ENCODE data around the gene C10orf53. TPM values are rescaled to one million over a fixed set of nuclear protein-coding genes. Genes with fewer than 3 reads are reported as not detected.

C10orf53 gene
- total and polyA plus RNA-seq, 10 of the 15 experiments (the other 5 are each of a cell fraction or from before 2014, with no cell fraction given) = not detected

DNA sequence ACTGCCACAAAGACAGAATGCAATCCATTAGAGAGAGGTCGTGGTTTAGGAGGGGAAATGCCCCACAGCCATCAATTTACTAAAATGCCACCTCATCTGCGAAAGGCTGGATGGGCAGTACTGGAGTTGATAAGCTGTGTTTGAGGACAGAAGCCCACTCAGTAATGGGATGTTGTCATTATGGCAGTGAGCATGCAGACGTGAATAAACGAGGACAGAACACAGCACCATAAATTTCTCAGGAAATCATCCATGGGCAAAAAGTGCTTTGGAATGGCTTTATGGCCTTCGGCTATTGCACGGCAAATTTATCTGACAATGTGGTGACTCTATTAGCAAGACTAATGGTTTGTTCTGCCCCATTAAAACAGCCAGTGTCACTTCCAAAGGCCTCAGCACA is 15.9 kb upstream of the C10orf53 start:
- Histone ChIP-seq H3K4me3 (no peak overlapping the region), H3K9ac (ENCODE audit: control insufficient read depth, insufficient read depth, low read length) (no peak overlapping the region), H3K79me2 (ENCODE audit: control insufficient read depth, insufficient read depth, low read length) (no peaks in the 10 kb centered on the region), H2AFZ (ENCODE audit: control insufficient read depth, low read depth, low read length) (no peak overlapping the region), H3K4me1 (ENCODE audit: control insufficient read depth, insufficient read depth, low read length) (no peaks in the 10 kb centered on the region), H3K9me3 (replicated peaks; ENCODE audit: control insufficient read depth, insufficient read depth, low read length) (no peaks in the 10 kb centered on the region), H3K27me3 (replicated peaks in 1 of 2; ENCODE audit: control insufficient read depth in 2 of 2, insufficient read depth in 2 of 2, low read length in 1 of 2) (peaks cover 0 to 1% of the 10 kb centered on the region in 2 experiments; a peak in 2 of 4 replicates), H4K20me1 (ENCODE audit: control insufficient read depth, insufficient read depth) (no peaks in the 10 kb centered on the region), H3K27ac (ENCODE audit: control insufficient read depth, insufficient read depth) (no peak overlapping the region), H3K4me2 (ENCODE audit: control insufficient read depth, insufficient read depth) (no peak overlapping the region), H3K36me3 (ENCODE audit: control insufficient read depth in 2 of 2, insufficient read depth in 2 of 2, low read length in 1 of 2) (no peaks in the 10 kb centered on the region)
- TF ChIP-seq PAX8 (IDR thresholded peaks at IDR 0.05) (no peak), RCOR1 (conservative IDR thresholded peaks at IDR 0.05; ENCODE audit: low read depth, low read length) (no peak), EZH2 (IDR thresholded peaks at IDR 0.05; ENCODE audit: borderline replicate concordance, control insufficient read depth, low read depth, low read length) (no peak), NFIC (IDR thresholded peaks at IDR 0.05; ENCODE audit: low read depth, low read length) (no peak), TCF12 (IDR thresholded peaks at IDR 0.05; ENCODE audit: low read depth, low read length) (no peak), ZNF217 (IDR thresholded peaks at IDR 0.05) (no peak), JUNB (IDR thresholded peaks at IDR 0.05) (no peak), BRCA1 (IDR thresholded peaks at IDR 0.05; ENCODE audit: low read depth, low read length) (no peak), MYC (IDR thresholded peaks at IDR 0.05; ENCODE audit: insufficient read depth, insufficient read length, insufficient replicate concordance, low read length, severe bottlenecking) (no peak), SIN3A (IDR thresholded peaks at IDR 0.05; ENCODE audit: low read depth, low read length) (no peak), CHD1 (IDR thresholded peaks at IDR 0.05; ENCODE audit: low read depth, low read length) (no peak), DPF2 (IDR thresholded peaks at IDR 0.05) (no peak), IKZF1 (conservative IDR thresholded peaks at IDR 0.05) (no peak)
- TF ChIP-seq, protein P1, sequence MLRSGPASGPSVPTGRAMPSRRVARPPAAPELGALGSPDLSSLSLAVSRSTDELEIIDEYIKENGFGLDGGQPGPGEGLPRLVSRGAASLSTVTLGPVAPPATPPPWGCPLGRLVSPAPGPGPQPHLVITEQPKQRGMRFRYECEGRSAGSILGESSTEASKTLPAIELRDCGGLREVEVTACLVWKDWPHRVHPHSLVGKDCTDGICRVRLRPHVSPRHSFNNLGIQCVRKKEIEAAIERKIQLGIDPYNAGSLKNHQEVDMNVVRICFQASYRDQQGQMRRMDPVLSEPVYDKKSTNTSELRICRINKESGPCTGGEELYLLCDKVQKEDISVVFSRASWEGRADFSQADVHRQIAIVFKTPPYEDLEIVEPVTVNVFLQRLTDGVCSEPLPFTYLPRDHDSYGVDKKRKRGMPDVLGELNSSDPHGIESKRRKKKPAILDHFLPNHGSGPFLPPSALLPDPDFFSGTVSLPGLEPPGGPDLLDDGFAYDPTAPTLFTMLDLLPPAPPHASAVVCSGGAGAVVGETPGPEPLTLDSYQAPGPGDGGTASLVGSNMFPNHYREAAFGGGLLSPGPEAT (IDR thresholded peaks at IDR 0.05; ENCODE audit: low read depth) = no peak
- TF ChIP-seq, protein P2, sequence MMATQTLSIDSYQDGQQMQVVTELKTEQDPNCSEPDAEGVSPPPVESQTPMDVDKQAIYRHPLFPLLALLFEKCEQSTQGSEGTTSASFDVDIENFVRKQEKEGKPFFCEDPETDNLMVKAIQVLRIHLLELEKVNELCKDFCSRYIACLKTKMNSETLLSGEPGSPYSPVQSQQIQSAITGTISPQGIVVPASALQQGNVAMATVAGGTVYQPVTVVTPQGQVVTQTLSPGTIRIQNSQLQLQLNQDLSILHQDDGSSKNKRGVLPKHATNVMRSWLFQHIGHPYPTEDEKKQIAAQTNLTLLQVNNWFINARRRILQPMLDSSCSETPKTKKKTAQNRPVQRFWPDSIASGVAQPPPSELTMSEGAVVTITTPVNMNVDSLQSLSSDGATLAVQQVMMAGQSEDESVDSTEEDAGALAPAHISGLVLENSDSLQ (IDR thresholded peaks at IDR 0.05) = no peak
- TF ChIP-seq, protein P3, sequence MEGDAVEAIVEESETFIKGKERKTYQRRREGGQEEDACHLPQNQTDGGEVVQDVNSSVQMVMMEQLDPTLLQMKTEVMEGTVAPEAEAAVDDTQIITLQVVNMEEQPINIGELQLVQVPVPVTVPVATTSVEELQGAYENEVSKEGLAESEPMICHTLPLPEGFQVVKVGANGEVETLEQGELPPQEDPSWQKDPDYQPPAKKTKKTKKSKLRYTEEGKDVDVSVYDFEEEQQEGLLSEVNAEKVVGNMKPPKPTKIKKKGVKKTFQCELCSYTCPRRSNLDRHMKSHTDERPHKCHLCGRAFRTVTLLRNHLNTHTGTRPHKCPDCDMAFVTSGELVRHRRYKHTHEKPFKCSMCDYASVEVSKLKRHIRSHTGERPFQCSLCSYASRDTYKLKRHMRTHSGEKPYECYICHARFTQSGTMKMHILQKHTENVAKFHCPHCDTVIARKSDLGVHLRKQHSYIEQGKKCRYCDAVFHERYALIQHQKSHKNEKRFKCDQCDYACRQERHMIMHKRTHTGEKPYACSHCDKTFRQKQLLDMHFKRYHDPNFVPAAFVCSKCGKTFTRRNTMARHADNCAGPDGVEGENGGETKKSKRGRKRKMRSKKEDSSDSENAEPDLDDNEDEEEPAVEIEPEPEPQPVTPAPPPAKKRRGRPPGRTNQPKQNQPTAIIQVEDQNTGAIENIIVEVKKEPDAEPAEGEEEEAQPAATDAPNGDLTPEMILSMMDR (IDR thresholded peaks at IDR 0.05 in 2 of 3, conservative IDR thresholded peaks at IDR 0.05 in 1 of 3; ENCODE audit: control insufficient read depth in 2 of 3, extremely low read depth in 1 of 3, insufficient read depth in 1 of 3, low read depth in 3 of 3, low read length in 3 of 3) = no peak
- TF ChIP-seq, protein P4, sequence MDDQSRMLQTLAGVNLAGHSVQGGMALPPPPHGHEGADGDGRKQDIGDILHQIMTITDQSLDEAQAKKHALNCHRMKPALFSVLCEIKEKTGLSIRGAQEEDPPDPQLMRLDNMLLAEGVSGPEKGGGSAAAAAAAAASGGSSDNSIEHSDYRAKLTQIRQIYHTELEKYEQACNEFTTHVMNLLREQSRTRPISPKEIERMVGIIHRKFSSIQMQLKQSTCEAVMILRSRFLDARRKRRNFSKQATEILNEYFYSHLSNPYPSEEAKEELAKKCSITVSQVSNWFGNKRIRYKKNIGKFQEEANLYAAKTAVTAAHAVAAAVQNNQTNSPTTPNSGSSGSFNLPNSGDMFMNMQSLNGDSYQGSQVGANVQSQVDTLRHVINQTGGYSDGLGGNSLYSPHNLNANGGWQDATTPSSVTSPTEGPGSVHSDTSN (IDR thresholded peaks at IDR 0.05; ENCODE audit: insufficient replicate concordance, low read depth, low read length) = no peak
- SMC1A ChIA-PET (ENCODE audit: uncharacterized antibody, unreplicated experiment) = no interaction called here
- BruUV-seq (replicated peaks) = no TSS peak
- RAD21 ChIA-PET (ENCODE audit: unreplicated experiment) = no interaction called here
- CTCF ChIA-PET = no interaction called here
- ATAC-seq (no peak), FAIRE-seq (no peak), DNase-seq (ENCODE audit: low read depth, low spot score) (no peak)
- POLR2A ChIA-PET = no interaction called here
- intact Hi-C loops (cut with micrococcal nuclease; ENCODE audit: unreplicated experiment) = no loop called here
- 44% methylated on average over 6 of the region's 6 CpGs for WGBS (ENCODE audit: insufficient coverage, insufficient replicate concordance, low lambda C conversion rate, missing lambda C conversion rate)
- in situ Hi-C loops (cut with MboI) = no loop called here

All from GM12878 (cell line).